ENCODE data around the gene DGKI. TPM values are rescaled to one million over a fixed set of nuclear protein-coding genes. Genes with fewer than 3 reads are reported as not detected.

Gene DGKI
- total RNA-seq, 1 donor from 2014 or later = 1.3 TPM

- intact Hi-C loops (cut with micrococcal nuclease) = no loop called here
- no peaks in the 10 kb centered on the region for H3K36me3 ChIP-seq
Measured at GRCh38 chr7:137519181-137519691, 327.5 kb downstream of the DGKI start.

GRCh38 chr7:137513091-137513490 is 333.7 kb downstream of the DGKI start:
- intact Hi-C loops (cut with micrococcal nuclease) = no loop called here
- TF ChIP-seq CTCF (IDR thresholded peaks at IDR 0.05; ENCODE audit: borderline replicate concordance) = no peak
- Histone ChIP-seq H3K27me3 (ENCODE audit: low read depth) (no peaks in the 10 kb centered on the region), H3K4me3 (no peak overlapping the region), H3K9me3 (replicated peaks) (no peaks in the 10 kb centered on the region), H3K4me1 (no peaks in the 10 kb centered on the region), H3K27ac (replicated peaks) (no peak overlapping the region), H3K36me3 (no peaks in the 10 kb centered on the region)
- DNase-seq = no peak

More at GRCh38 chr7:137519181-137519691, 327.5 kb downstream of the DGKI start:
- H3K27ac ChIP-seq (replicated peaks) = no peak overlapping the region
- TF ChIP-seq CTCF (IDR thresholded peaks at IDR 0.05; ENCODE audit: borderline replicate concordance) = no peak
- no peak overlapping the region for H3K4me3 ChIP-seq
- no peaks in the 10 kb centered on the region for H3K27me3 ChIP-seq (ENCODE audit: low read depth)
- no peaks in the 10 kb centered on the region for H3K9me3 ChIP-seq (replicated peaks)
- no peak for DNase-seq
- no peaks in the 10 kb centered on the region for H3K4me1 ChIP-seq

GRCh38 chr7:137507096-137507495 is 339.7 kb downstream of the DGKI start:
- intact Hi-C loops (cut with micrococcal nuclease) = no loop called here
- H3K4me1 ChIP-seq = no peaks in the 10 kb centered on the region

GRCh38 chr7:137506031-137506430 is 340.7 kb downstream of the DGKI start:
- H3K9me3 ChIP-seq (replicated peaks) = no peaks in the 10 kb centered on the region

More at GRCh38 chr7:137507096-137507495, 339.7 kb downstream of the DGKI start:
- no peaks in the 10 kb centered on the region for H3K9me3 ChIP-seq (replicated peaks)
- H3K4me3 ChIP-seq = no peak overlapping the region
- H3K27me3 ChIP-seq (ENCODE audit: low read depth) = no peaks in the 10 kb centered on the region
- no peak for DNase-seq
- TF ChIP-seq CTCF (IDR thresholded peaks at IDR 0.05; ENCODE audit: borderline replicate concordance) = no peak
- no peak overlapping the region for H3K27ac ChIP-seq (replicated peaks)
- H3K36me3 ChIP-seq = no peaks in the 10 kb centered on the region

GRCh38 chr7:137501562-137501961 is 345.2 kb downstream of the DGKI start:
- intact Hi-C loops (cut with micrococcal nuclease) = no loop called here
- H3K4me1 ChIP-seq = no peaks in the 10 kb centered on the region
- H3K9me3 ChIP-seq (replicated peaks) = no peaks in the 10 kb centered on the region
- no peaks in the 10 kb centered on the region for H3K36me3 ChIP-seq
- H3K4me3 ChIP-seq = no peak overlapping the region
- no peak for DNase-seq
- no peak for TF ChIP-seq CTCF (IDR thresholded peaks at IDR 0.05; ENCODE audit: borderline replicate concordance)
- no peaks in the 10 kb centered on the region for H3K27me3 ChIP-seq (ENCODE audit: low read depth)
- no peak overlapping the region for H3K27ac ChIP-seq (replicated peaks)

More at GRCh38 chr7:137506031-137506430, 340.7 kb downstream of the DGKI start:
- intact Hi-C loops (cut with micrococcal nuclease) = no loop called here
- no peaks in the 10 kb centered on the region for H3K36me3 ChIP-seq
- H3K4me1 ChIP-seq = no peaks in the 10 kb centered on the region
- no peak overlapping the region for H3K4me3 ChIP-seq
- H3K27me3 ChIP-seq (ENCODE audit: low read depth) = no peaks in the 10 kb centered on the region
- no peak for DNase-seq
- no peak overlapping the region for H3K27ac ChIP-seq (replicated peaks)
- no peak for TF ChIP-seq CTCF (IDR thresholded peaks at IDR 0.05; ENCODE audit: borderline replicate concordance)

Measured in left ventricle myocardium inferior (tissue), 1 donor.